Renal pelvis (tissue), 12 donors: ENCODE measurements around the gene CT47A7. TPM values are rescaled to one million over a fixed set of nuclear protein-coding genes. Genes with fewer than 3 reads are reported as not detected.
"Not testable (repeated sequence)": the region's sequence is repeated elsewhere in the genome, so short reads cannot be mapped to it uniquely, and the experiment has no call there.

Experiments used
- DNase-seq: peaks from one replicate; pipeline ENCODE4 v3.0.0-alpha.2; 2013
- long read RNA-seq, 16 experiments: transcript quantifications; one replicate each; lab custom pipeline, GENCODE V29; 2026
- polyA plus RNA-seq, 3 donors: library from polyadenylated mRNA; unstranded; fragments of 120-200 nt; gene quantifications; one replicate each; pipeline ENCODE4 v1.2.1, GENCODE V29; 2013; ENCODE audit not compliant: insufficient read length in 3 of 3

Gene CT47A7
- not detected for polyA plus RNA-seq
- long read RNA-seq, donor 1 = 0 reads
- long read RNA-seq, donor 2 = 0 reads
- long read RNA-seq, donor 3 = 0 reads
- long read RNA-seq, donor 4 = 0 reads
- long read RNA-seq, donor 5 = 0 reads
- long read RNA-seq, donor 6 = 0 reads
- long read RNA-seq, donor 7 = 0 reads
- long read RNA-seq, donor 8 = 0 reads
- long read RNA-seq, donor 9 = 0 reads
- long read RNA-seq, donor 10 = 0 reads
- long read RNA-seq, donor 11 = 0 reads
- long read RNA-seq, donor 12 = 0 reads
- long read RNA-seq, donor 13 = 0 reads
- long read RNA-seq, donor 14 = 0 reads
- long read RNA-seq, donor 15 = 0 reads
- long read RNA-seq, donor 16 = 0 reads

DNA sequence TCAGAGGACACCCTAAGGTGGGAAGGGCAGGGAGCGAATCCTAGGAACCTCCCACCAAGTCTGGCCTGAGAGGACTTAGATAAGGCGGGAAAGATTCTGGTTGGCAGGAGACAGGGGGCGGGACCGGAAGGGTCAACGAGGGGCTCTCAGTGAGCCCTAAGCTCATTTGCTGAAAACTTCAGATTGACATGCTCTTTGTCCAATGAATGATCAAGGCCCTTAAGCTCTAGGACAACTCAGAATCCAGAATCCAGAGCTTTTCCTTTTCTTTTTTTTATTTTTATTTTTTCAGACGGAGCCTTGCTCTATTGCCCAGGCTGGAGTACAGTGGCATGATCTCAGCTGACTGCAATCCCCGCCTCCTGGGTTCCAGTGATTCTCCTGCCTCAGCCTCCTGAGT is at the start of gene CT47A7:
Gene CT47A7 (minus strand): TSS at position 101 of the 400 bp plus-strand sequence. CDS start 255 bp downstream, outside the sequence.
- DNase-seq = not testable (repeated sequence)

DNA sequence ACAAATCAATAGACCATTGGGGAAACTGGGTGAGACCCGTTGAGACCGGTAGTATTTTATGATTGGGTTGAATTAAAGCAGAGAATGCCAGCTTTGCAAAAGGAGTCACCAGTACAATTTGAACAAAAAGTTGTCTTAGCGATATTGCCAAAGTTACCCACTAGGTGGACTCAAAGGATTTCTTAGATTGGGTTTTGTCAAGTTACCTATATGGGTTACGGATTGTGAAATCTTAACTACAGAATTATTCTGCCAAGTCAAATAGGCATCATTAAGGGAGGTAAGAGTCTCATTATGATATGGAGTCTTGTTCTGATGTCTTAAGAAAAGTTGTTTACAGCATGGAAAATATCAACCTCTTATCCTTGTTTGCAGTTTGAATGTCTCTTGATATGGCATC is 44.2 kb upstream of the CT47A7 start:
- DNase-seq = no peak

- no peak for DNase-seq
Observed at GRCh38 chrX:120999413-120999812, 43.0 kb upstream of the CT47A7 start.

DNA sequence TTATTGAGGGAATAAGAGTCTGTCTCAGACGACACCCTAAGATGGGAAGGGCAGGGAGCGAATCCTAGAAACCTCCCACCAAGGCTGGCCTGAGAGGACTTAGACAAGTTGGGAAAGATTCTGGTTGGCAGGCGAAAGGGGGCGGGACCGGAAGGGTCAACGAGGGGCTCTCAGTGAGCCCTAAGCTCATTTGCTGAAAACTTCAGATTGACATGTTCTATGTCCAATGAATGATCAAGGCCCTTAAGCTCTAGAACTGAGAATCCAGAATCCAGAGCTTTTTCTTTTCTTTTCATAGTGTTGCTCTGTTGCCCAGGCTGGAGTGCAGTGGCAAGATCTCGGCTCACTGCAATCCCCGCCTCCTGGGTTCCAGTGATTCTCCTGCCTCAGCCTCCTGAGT is 29.3 kb upstream of the CT47A7 start, which contains the start of gene CT47A1:
Gene CT47A1 (minus strand): TSS at position 101 of the 400 bp plus-strand sequence. CDS start 231 bp downstream, outside the sequence.
- not testable (repeated sequence) for DNase-seq

Other genes with a start within 250 kb of the CT47A7 start
- gene CT47B1, start 80.7 kb downstream of the CT47A7 start, polyA plus RNA-seq = not detected
- gene CT47A11, start 19.4 kb downstream of the CT47A7 start, polyA plus RNA-seq = not detected
- not detected for gene CT47A10, start 14.6 kb downstream of the CT47A7 start, polyA plus RNA-seq
- not detected for gene CT47A9, start 9.7 kb downstream of the CT47A7 start, polyA plus RNA-seq
- gene CT47A8, start 4.9 kb downstream of the CT47A7 start, polyA plus RNA-seq = not detected
- not detected for gene CT47A6, start 4.9 kb upstream of the CT47A7 start, polyA plus RNA-seq
- gene CT47A5, start 9.7 kb upstream of the CT47A7 start, polyA plus RNA-seq = not detected
- gene CT47A4, start 14.6 kb upstream of the CT47A7 start, polyA plus RNA-seq = not detected
- not detected for gene CT47A3, start 19.5 kb upstream of the CT47A7 start, polyA plus RNA-seq
- not detected for gene CT47A2, start 24.3 kb upstream of the CT47A7 start, polyA plus RNA-seq
- gene CT47A1, start 29.2 kb upstream of the CT47A7 start, polyA plus RNA-seq = not detected
- gene GLUD2, start 91.0 kb upstream of the CT47A7 start, polyA plus RNA-seq = 1 to 10 TPM; 4.2 to 6.4 (median 6.1) TPM